ENCODE data around the gene FAM8A1.
"Not testable (repeated sequence)": the region's sequence is repeated elsewhere in the genome, so short reads cannot be mapped to it uniquely, and the experiment has no call there.

The FAM8A1 gene, protein sequence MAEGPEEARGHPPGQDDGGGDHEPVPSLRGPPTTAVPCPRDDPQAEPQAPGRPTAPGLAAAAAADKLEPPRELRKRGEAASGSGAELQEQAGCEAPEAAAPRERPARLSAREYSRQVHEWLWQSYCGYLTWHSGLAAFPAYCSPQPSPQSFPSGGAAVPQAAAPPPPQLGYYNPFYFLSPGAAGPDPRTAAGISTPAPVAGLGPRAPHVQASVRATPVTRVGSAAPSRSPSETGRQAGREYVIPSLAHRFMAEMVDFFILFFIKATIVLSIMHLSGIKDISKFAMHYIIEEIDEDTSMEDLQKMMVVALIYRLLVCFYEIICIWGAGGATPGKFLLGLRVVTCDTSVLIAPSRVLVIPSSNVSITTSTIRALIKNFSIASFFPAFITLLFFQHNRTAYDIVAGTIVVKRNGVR

DNA sequence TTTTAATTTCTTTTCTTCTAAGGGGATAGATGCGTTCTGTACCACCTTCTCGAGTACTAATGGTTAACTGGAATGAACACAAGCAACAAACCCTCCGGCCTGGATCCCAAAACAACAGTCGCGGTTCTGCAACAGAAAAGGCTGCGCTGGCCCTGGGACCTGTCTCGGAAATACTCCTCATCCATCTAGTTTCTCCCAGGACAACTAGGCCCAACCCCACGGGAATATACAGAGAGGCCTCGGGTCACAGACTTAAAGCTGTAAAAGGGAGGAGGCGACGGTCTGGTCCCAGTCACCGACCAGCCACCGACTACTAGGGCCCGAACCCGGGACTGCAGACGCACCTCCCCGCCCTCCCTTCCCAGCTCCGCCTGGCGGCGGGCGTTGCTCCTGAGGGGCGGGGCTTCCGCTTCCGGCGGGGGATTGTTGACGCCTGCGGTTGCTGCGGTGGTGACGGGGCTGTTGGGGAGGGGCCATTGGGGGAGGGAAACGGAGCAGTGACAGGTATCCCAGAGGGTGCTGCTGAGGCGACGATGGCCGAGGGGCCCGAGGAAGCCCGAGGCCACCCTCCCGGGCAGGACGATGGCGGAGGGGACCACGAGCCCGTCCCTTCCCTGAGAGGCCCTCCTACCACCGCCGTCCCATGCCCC, at the start of gene FAM8A1:
Gene FAM8A1, plus strand, starts transcription at position 426 of the 650 bp plus-strand sequence. Its CDS starts 108 bp downstream, at position 534.
- DNase-seq: peak; percentile 96

DNA sequence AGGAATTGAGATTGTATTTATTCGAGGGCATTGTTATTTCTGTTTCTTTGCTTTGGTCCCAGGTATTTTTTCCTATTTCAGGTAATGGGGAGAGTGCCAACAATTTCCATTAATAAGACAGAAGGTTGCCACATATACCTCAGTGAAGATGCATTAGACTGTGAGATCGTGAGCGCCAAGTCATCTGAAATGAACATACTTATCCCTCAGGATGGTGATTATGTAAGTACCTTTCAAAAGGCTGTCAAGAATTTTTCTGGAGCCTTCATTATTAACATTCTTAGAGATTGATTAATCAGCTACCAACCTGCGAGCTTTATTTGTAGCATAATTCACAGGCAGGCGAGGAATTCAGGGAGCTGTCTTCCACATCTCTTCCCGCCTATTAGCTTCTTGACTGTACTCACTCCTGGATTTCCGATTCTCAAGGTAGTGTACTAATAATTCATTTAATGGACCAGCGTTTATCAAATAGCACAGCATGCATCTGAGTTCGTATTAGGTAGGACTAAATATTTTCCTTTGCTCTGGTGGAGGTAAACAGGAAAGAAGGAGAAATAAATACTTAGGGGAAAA, 48.6 kb upstream of the FAM8A1 start:
- DNase-seq: no peak

DNA sequence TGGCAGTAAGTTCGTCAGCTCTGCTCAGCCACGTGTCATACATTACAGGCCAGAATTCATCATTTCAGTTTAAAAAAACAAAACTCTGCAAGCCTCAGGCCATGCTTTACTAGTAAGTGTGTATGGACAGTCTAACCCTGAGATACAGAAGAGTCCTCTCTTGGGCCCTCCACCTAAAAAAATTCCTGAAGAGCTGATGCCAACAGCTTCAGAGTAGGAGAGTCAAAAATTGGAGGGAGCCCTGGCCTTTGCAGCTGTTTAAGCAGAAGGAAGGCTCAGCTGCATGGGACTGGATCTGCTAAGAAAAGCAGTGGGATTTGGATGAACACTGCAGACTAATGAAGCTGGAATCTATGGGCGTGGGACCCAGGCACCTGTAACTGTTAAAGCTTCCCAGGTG, 47.2 kb upstream of the FAM8A1 start:
- no peak for DNase-seq

- DNase-seq: no peak
Measured at GRCh38 chr6:17556014-17556413, 44.1 kb upstream of the FAM8A1 start.

DNA sequence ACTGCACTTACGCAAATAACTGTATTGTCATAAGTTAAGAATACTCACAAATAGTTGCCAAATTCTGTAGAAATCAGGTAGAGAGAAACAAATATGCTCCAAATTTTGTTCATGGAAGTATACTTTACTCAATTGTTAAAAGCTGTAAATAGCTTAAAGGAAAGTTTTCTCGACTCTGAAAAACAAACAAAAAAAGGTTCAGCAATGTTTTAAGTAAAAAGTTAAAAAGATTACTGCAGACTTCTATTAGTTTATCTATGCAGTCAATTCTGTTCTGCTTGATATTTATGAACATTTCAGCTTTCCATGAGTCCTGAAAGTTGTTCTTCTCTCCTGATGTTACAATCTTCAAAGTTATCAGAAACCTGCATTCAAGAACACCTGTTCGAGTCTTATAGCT, 37.5 kb upstream of the FAM8A1 start:
- DNase-seq: no peak

DNA sequence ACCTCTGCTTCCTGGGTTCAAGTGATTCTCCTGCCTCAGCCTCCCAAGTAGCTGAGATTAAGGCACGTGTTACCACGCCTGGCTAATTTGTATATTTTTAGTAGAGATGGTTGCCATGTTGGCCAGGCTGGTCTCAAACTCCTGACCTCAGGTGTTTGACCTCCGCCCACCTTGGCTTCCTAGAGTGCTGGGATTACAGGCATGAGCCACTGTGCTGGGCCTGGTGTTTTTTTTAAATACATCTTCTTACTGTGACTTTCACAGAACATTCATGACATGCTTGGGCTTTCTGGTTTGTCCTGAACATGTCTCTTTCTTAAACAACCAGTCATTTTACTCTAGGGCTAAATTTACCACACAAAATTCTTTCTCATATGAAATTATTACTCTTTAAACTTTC, 34.7 kb upstream of the FAM8A1 start:
- DNase-seq: no peak

GRCh38 chr6:17574866-17575560, 25.1 kb upstream of the FAM8A1 start:
- DNase-seq: no peak

- no peak for DNase-seq
Measured at GRCh38 chr6:17577059-17577458, 23.0 kb upstream of the FAM8A1 start.

DNA sequence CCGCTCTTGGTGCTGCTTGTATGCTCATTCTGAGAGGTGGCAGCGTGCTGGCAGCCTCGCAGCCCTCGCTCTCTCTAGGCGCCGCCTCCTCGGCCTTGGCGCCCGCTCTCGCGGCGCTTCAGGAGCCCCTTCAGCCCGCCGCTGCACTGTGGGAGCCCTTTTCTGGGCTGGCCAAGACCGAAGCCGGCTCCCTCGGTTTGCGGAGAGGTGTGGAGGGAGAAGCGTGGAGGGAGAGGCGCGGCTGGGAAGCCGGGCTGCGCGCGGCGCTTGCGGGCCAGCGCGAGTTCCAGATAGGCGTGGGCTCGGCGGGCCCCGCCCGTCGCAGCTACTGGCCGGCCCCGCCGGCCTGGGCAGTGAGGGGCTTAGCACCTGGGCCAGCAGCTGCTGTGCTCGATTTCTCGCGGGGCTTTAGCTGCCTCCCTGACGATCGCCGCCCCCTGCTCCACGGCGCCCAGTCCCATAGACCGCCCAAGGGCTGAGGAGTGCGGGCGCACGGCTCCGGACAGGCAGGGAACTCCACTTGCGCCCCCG, 19.5 kb upstream of the FAM8A1 start:
- peak; percentile 18 for DNase-seq

DNA sequence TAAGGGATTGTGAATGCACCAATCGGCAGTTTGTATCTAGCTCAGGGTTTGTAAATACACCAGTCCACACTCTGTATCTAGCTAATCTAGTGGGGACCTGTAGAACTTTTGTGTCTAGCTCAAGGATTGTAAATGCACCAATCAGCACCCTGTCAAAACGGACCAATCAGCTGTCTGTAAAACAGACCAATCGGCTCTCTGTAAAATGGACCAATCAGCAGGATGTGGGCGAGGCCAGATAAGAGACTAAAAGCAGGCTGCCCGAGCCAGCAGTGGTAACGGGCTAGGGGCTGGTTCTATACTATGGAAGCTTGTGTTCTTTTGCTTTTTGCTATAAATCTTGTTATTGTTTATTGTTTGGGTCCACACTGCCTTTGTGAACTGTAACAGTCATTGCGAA, 18.8 kb upstream of the FAM8A1 start:
- DNase-seq: not testable (repeated sequence)

DNA sequence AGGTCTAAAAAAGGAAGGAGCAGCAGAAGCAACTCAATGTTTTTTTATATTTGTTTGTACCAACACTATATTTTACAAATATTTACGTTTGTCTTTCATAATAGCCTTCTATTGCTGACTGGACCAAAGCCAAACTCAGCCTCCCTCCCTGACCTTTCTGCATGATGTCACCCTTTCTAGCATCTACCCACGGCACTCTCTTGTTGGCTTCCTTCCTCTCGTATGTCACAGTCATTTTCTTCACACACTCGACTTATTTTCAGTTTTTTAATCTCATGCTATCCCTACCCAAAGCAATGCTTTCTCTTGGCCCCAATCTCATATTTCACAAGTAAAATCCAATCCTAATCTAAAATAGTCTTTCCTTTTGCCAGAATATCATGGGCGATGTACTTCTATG, 16.3 kb upstream of the FAM8A1 start:
- no peak for DNase-seq

- DNase-seq: no peak
Measured at GRCh38 chr6:17584241-17584803, 15.8 kb upstream of the FAM8A1 start.

GRCh38 chr6:17585766-17586490, 14.2 kb upstream of the FAM8A1 start:
- DNase-seq: no peak

GRCh38 chr6:17586623-17587022, 13.5 kb upstream of the FAM8A1 start:
- DNase-seq: not testable (repeated sequence)

- no peak for DNase-seq
Measured at GRCh38 chr6:17588011-17588410, 12.1 kb upstream of the FAM8A1 start.

DNA sequence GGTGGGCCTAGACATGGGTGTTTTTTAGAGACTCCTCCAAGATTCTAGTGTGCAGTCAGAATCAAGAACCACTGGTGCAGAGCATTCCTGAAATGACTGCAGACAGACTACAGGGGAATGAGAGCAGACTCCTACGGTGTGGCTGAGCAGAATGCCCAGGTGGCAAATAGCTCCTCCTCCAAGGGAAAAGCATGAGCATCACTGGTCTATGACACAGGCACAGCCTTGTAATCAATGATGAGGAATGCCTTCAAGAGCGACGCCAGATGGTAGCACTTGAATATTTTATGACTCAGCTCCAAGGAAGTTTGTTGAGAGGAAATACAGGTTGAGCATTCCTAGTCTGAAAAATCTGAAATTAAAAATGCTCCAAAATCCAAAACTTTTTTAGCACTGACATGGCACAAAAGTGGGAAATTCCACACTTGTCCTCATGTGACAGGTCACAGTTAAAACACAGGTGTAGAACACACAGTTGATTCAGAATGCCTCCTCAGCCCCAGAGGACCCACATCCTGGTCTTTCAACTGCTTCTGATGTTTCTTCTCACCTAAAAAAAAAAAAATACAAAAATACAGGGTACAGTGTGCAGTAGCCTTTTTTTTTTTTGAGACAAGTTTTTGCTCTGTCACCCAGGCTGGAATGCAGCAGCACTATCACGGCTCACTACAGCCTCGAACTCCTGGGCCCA, 10.6 kb upstream of the FAM8A1 start:
- no peak for DNase-seq

- no peak for DNase-seq
Measured at GRCh38 chr6:17591287-17591686, 8.8 kb upstream of the FAM8A1 start.

- DNase-seq: no peak
Measured at GRCh38 chr6:17593246-17593645, 6.9 kb upstream of the FAM8A1 start.

GRCh38 chr6:17596085-17596484, 4.0 kb upstream of the FAM8A1 start:
- no peak for DNase-seq

- DNase-seq: peak; percentile 23
Measured at GRCh38 chr6:17600527-17601385, 654 bp downstream of the FAM8A1 start.

DNA sequence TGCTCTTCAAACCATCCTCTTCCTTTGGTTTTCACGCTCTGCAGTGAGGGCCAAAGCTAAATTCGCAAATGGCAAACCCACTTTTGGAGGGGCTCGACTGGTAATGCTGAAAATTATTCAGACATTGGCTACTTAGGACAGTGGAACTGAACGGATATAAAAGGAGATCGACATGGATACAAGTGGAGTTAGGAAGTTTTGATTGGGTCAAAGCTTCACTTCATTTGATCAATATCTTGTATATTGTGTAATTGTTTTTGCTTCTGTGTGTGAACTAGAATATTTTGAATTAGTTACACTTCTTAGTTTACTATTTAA, 1.2 kb downstream of the FAM8A1 start:
- DNase-seq: no peak

All from activated T-cell treated with anti-CD3 and anti-CD28 coated beads for 4 hours (primary cell).